Epithelial cell of prostate (primary cell): ENCODE measurements around the gene HPSE2.
"Not testable (repeated sequence)": the region's sequence is repeated elsewhere in the genome, so short reads cannot be mapped to it uniquely, and the experiment has no call there.

Experiments
- DNase-seq: peaks from one replicate; pipeline ENCODE4 v3.0.0-alpha.2; 2011; ENCODE audit warnings: low read depth, low spot score
- H3K27ac ChIP-seq: fragments of 450-650 bp; 2 replicates; pipeline ENCODE4 v1.5.1; 2017; ENCODE audit warnings: mild to moderate bottlenecking

Gene HPSE2

DNA sequence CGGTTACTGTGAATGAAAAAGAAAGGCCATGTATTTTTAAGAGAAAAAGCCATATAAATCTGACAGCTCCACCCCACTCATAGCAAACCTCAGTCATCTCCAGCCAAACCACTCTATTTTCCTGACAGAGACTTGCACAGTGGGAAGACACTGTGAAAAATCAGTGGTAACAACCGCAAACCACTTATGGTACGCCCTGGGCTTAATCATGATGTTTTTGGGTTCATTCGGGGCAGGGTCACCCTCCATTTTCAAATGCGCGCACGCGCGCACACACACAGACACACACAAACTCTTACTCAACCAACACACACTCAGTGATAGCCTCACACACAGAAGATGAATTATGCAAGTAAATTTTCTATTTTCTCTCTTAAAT, 706.9 kb downstream of the HPSE2 start:
- DNase-seq: no peak

GRCh38 chr10:98528166-98528804, 707.4 kb downstream of the HPSE2 start:
- no peak overlapping the region for H3K27ac ChIP-seq

More for the DNA sequence above, 706.9 kb downstream of the HPSE2 start:
- no peak overlapping the region for H3K27ac ChIP-seq

DNA sequence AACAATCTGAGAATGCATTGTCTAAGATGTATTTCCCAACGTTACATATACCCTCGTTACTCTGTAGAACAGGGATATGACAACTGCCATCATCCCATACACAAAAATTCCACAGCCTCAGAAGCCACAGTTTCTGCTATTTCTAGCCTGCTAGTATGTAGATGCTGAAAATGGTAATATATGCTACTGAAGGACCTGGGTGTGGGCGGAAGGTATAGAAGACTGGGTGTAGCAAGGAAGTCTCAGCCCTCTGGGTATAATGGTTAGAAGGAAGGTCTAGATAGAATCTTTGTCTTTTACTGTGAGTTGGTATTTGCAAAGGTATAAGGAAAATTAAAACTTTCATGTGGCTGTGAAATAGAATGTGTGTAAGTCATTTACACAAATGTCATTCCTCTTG, 709.7 kb downstream of the HPSE2 start:
- H3K27ac ChIP-seq: no peak overlapping the region
- no peak for DNase-seq

More at GRCh38 chr10:98528166-98528804, 707.4 kb downstream of the HPSE2 start:
- DNase-seq: no peak

DNA sequence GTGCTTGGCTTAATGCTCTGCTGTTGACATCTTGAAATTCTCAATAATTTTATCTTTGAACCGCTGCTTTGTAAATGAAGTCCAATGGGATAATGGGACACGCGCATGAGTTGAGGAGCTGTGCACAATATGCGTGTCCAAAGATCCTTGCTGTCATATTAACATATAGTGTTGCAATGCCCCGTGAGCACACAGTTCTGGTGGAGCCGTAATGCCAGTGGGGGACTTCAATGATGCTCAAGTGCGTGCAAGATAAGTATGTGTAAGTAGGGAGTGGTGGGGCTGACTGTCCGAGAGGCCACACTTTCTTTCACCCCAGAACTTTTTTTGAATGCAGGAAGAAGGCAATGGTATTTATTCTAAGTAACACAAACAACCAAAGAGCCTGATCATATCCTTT, 711.5 kb downstream of the HPSE2 start:
- no peak for DNase-seq
- no peak overlapping the region for H3K27ac ChIP-seq

GRCh38 chr10:98519841-98520240, 715.8 kb downstream of the HPSE2 start:
- H3K27ac ChIP-seq: no peak overlapping the region
- no peak for DNase-seq

DNA sequence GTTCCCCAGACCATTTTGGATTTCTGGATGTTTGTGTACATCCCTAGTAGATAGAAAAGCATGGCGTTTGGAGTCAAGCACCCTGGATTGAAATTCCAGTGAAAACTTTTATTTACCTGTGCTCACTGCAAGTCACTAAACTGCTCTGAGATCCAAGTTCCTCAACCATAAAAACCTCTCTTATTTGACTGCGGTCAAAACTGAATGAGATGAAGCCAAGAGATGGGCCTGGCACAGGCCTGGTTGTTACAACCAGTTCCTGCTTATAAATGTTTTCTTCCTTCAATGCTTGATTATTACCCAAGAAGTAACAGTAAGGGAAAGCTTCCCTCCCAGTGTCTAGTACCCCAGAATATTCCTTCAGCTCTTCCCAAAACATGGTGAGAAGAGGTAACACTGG, 718.0 kb downstream of the HPSE2 start:
- no peak overlapping the region for H3K27ac ChIP-seq
- no peak for DNase-seq

GRCh38 chr10:98516352-98516751, 719.3 kb downstream of the HPSE2 start:
- no peak overlapping the region for H3K27ac ChIP-seq
- no peak for DNase-seq

GRCh38 chr10:98513704-98514103, 721.9 kb downstream of the HPSE2 start:
- DNase-seq: no peak
- no peak overlapping the region for H3K27ac ChIP-seq

GRCh38 chr10:98511876-98512275, 723.8 kb downstream of the HPSE2 start:
- no peak overlapping the region for H3K27ac ChIP-seq
- no peak for DNase-seq

GRCh38 chr10:98510412-98510995, 725.1 kb downstream of the HPSE2 start:
- DNase-seq: no peak
- no peak overlapping the region for H3K27ac ChIP-seq

DNA sequence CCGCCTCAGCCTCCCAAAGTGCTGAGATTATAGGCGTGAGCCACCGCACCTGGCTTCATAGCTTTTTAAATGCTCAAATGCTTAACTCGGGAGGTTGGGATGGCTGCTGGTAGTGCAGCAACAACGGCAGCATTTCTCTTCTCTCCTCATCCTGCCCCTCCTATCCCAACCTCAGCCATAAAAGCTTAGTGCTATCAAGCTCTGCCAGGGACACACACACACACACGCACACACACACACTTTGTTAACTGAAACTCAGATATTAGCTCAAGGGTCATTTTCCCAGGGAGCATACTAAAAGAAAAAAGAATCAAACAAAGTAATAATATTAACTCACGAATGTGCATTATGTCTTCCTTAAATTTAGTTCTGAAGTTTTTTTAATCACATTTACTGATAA, 725.9 kb downstream of the HPSE2 start:
- no peak overlapping the region for H3K27ac ChIP-seq
- no peak for DNase-seq

DNA sequence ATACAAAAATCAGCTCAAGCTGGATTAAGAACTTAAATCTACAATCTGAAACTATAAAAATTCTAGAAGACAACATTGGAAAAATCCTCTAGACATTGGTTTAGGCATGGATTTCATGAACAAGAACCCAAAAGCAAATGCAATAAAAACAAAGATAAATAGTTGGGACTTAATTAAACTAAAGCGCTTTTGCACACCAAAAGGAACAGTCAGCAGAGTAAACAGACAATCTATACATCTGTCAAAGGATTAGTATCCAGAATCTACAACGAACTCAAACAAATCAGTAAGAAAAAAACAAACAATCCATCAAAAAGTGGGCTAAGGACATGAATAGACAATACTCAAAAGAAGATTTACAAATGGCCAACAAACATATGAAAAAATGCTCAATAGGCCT, 733.1 kb downstream of the HPSE2 start:
- DNase-seq: not testable (repeated sequence)

DNA sequence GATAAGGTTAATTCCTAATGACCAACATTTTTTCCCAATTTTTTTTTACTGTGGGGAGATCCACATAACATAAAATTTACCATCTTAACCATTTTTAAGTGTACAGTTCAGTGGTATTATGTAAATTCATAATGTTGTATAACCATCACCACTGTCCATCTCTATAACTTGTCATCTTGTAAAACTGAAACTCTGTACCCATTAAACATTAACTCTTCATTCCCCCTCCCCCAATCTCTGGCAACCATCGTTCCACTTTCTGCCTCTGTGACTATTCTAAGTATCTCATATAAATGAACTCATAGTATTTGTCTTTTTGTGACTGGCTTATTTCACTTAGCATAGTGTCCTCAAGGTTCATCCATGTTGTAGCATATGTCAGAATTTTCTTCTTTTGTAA, 742.9 kb downstream of the HPSE2 start:
- no peak overlapping the region for H3K27ac ChIP-seq
- DNase-seq: no peak

More for the DNA sequence above, 733.1 kb downstream of the HPSE2 start:
- H3K27ac ChIP-seq: not testable (repeated sequence)

DNA sequence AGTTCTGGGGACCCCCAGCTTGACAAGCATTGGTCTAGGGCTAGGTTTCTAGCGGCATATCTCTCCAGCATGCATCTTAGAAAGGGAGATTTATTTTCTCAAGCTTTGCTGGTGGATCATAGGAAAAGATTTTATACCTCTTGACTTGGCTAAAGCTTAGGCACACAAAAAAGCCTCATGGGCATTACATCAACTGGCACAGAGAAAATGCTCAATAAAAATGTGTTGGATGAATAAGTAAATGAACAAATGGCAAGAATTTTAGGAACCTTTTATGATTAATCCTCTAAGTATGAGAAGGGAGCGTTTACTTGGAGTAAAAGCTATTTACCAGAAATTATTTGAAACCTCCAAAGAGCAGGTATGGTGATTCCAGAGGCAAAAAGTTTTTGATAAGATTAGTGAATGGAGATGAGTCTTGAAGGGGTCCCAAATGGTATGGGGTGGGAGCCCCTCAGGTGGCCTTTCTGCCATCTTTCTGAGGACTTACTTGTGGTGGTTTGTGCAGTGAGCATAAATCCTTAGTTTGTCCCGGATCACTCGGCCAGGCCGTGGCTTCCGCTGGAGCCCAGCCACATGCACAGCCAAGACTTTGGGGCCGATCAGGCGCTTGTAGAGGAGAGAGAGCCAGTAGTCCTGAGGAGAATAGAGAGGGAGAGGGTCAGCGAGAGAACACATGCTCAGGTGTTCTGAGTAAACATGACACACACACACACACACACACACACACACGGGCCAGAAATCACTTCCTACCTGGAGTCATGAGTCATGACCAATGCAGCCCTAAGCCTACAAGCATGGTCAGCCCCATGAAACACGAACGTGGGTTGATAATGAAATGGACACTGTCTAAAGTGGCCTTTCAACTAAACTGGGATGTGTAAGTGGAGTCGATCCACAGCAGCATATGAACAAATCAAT, 745.8 kb downstream of the HPSE2 start:
- H3K27ac ChIP-seq: peak overlapping the region; percentile 74
- DNase-seq: peak; percentile 85

- DNase-seq: peak; percentile 57
- peak overlapping the region; percentile 74 for H3K27ac ChIP-seq
Observed at GRCh38 chr10:98488669-98489430, 746.8 kb downstream of the HPSE2 start.

DNA sequence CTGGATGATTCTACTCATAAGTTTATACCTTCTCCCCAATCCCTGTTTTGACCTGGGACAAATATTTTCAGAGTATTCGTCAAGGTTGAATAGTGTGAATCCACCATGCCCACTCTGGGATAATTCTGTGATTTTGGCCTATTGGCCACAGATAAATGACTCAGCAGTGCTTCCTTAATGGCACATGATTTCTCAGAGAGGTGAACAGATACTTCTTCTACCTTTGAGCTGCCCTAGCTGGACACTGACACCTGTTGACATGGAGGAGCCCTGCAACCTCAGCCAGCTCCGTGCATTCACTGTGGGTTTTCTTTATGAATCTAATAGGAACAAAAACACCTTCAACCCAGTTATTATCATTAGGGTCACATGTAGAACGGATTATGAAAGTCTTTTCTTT, 748.0 kb downstream of the HPSE2 start:
- H3K27ac ChIP-seq: no peak overlapping the region
- no peak for DNase-seq

DNA sequence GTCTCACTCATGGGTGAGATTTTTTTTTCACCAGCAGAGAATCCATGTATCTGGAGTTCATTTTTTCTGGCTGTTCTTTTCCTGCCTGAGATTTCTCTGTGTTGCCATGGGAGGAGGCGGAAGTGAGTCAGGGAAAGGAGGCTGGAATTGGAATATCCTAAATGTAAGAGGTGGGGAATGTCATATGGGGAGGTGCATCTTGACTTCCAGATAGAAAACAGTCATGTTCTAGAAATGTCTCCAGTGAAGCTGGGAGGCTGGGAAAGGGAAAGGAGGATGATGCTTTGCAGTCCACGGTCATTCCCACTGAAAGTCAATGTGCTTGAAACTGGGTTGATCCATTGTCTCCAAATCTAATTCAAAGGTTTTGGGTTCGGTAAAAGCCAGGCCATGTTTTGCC, 749.2 kb downstream of the HPSE2 start:
- H3K27ac ChIP-seq: peak overlapping the region; percentile 45
- DNase-seq: no peak

DNA sequence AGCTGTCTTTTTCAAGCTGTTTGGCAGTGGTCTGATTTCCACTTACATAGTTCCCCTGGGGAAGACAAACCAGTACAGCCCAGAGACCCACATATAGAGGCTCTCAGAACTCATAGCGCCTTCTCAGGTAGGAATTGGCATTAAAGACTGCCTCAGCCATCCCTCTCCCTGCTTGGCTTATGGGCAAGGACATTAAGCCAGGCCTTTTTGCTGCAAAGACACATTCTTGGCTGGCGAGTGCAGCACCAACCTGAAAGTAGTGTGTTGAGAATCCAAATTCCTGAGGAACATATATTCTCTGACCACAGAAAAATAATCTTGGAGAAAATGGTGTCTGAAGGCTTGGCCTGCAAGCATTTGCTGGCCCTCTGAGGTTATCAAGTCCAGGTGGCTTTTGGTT, 749.7 kb downstream of the HPSE2 start:
- DNase-seq: no peak
- H3K27ac ChIP-seq: peak overlapping the region; percentile 45

DNA sequence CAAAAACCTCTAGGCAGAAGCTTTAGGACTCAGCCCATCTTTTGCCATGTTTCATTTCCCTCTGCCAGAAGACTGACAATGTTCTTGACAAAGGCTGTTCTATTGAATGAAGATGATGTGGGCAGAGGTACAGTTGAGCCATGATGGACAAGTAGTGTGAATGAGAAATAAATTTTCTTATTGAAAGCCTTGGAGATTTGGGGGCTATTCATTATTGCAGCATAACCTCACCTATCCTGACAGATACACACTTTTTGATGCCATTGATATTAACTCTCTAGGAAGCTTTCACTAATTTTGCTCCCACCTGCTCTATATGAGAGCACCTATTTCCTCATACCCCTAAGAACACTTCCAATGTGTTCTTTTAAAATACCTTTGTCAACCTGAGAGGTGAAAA, 752.0 kb downstream of the HPSE2 start:
- no peak overlapping the region for H3K27ac ChIP-seq
- DNase-seq: no peak

DNA sequence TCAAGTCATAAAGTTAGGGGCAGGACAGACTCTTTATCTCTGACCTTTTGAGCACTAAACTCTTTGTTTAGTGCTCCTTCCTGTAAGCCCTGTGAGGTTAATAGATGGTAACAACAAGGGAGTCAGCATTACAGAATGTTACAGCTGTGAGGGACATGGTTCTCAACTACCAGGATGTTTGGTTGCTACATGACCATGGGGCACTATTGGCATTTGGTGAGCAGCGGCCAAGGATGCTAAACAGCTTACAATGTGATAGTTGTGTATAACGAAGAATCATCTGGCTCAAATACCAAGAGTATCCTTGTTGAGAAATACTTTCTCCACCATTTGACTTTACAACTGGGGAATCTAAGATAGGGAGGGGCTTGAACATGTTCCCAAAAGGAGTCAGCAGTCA, 753.6 kb downstream of the HPSE2 start:
- H3K27ac ChIP-seq: no peak overlapping the region
- no peak for DNase-seq
